Measurements from ENCODE around the gene MAOB. TPM values are rescaled to one million over a fixed set of nuclear protein-coding genes. Genes with fewer than 3 reads are reported as not detected.
A peak's percentile ranks its signal among the peaks of the same experiment; 100 is the strongest.

MAOB gene
- total RNA-seq, 3 donors from 2014 or later: 4.3 to 32.6 (median 6.6) TPM

DNA sequence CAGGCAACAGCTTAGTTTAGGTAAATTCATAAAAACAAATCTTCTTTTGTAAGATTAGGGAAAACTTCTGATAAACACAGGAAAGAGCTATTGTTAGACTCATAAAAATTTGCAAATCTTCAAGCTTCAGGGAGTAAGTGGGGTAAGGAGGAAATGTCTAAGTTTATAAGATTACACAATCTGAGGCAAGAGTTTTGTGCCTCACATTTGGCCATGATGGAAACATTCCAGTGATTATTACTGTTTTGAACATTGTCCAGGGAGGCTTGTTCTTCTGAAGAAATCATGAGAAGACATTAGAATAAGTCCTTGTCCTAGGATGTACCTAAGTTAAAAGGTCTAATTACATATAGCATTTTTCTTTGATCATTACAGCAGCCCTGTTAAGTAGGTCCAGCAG is 72.8 kb downstream of the MAOB start:
- DNase-seq (no peak), ATAC-seq (no peak)
- TF ChIP-seq, protein P1, sequence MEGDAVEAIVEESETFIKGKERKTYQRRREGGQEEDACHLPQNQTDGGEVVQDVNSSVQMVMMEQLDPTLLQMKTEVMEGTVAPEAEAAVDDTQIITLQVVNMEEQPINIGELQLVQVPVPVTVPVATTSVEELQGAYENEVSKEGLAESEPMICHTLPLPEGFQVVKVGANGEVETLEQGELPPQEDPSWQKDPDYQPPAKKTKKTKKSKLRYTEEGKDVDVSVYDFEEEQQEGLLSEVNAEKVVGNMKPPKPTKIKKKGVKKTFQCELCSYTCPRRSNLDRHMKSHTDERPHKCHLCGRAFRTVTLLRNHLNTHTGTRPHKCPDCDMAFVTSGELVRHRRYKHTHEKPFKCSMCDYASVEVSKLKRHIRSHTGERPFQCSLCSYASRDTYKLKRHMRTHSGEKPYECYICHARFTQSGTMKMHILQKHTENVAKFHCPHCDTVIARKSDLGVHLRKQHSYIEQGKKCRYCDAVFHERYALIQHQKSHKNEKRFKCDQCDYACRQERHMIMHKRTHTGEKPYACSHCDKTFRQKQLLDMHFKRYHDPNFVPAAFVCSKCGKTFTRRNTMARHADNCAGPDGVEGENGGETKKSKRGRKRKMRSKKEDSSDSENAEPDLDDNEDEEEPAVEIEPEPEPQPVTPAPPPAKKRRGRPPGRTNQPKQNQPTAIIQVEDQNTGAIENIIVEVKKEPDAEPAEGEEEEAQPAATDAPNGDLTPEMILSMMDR (IDR thresholded peaks at IDR 0.05): no peak
- H3K4me3 ChIP-seq: no peak overlapping the region
- H3K36me3 ChIP-seq (ENCODE audit: low read depth): no peaks in the 10 kb centered on the region
- intact Hi-C loops (cut with DNase I, micrococcal nuclease): no loop called here
- H3K4me1 ChIP-seq (ENCODE audit: low read depth): no peaks in the 10 kb centered on the region
- no peaks in the 10 kb centered on the region for H3K9me3 ChIP-seq

DNA sequence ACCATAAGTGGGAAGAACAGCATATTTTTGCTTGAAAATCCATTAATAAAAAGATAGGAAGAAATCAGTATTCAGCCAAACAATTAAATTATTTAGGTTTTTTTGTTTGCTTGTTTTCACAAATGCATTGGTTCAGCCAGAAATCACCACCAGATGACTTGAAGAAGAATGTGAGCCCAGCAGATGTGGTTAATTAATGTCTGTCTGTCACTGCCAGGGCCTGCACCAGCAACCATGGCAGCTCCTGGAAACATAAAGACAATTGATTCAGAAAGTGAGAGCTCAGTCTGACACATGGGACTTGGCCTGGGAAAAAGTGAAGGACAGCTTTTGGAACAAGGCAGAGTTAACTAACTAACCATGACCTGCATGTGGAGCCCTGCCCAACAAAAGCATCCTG is 74.0 kb downstream of the MAOB start:
- no peaks in the 10 kb centered on the region for H3K4me1 ChIP-seq (ENCODE audit: low read depth)
- H3K4me3 ChIP-seq: no peak overlapping the region
- TF ChIP-seq, protein P1 (IDR thresholded peaks at IDR 0.05): no peak
- DNase-seq: no peak
- H3K36me3 ChIP-seq (ENCODE audit: low read depth): no peaks in the 10 kb centered on the region
- intact Hi-C loops (cut with DNase I, micrococcal nuclease): no loop called here
- H3K9me3 ChIP-seq: no peaks in the 10 kb centered on the region
- no peak for ATAC-seq

DNA sequence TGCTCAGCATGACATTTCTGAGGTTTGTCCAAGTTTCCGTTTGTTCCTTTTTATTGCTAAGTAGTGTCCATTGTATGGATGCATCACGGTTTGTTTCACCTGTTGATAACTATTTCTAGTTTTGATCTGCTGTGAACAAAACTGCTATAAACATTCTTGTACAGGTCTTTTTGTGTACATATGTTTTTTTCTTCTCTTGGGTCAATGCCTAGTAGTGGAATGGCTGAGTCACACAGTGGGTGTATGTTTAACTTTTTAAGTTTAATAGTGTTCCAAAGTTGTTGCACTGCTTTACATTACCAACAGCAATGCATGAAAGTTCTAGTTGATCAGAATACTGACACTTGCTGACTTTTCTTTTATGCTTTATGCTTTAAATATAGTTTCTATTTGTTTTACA is 76.7 kb downstream of the MAOB start:
- no peaks in the 10 kb centered on the region for H3K36me3 ChIP-seq (ENCODE audit: low read depth)
- peak in 1 of 3 donors; percentile 14 for DNase-seq
- TF ChIP-seq, protein P1 (IDR thresholded peaks at IDR 0.05): no peak
- H3K9me3 ChIP-seq: no peaks in the 10 kb centered on the region
- no peak overlapping the region for H3K4me3 ChIP-seq
- intact Hi-C loops (cut with DNase I, micrococcal nuclease): no loop called here
- peak; percentile 86 for ATAC-seq
- H3K4me1 ChIP-seq (ENCODE audit: low read depth): no peaks in the 10 kb centered on the region

DNA sequence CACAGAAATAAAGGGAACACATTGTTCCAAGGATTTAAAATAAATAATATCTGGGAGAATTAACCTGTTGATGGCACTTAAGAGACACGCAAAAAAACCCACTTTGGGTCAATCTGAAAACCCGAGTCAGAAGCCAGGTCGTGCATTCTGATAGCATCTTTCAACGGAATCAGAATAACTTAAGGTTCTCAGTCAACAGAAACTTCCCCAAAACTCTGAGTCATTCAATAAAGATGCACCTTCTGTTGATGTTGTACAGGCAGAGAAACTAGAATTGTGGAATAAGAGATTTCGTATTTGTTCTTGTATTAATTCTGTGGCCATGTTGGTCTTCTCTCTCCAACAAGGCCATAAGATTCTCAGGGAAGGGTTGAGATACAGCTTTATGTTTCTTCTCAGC is 78.2 kb downstream of the MAOB start:
- H3K9me3 ChIP-seq: no peaks in the 10 kb centered on the region
- no peak for DNase-seq
- H3K4me1 ChIP-seq (ENCODE audit: low read depth): no peaks in the 10 kb centered on the region
- ATAC-seq: no peak
- TF ChIP-seq, protein P1 (IDR thresholded peaks at IDR 0.05): no peak
- no peak overlapping the region for H3K4me3 ChIP-seq
- intact Hi-C loops (cut with DNase I, micrococcal nuclease): no loop called here
- no peaks in the 10 kb centered on the region for H3K36me3 ChIP-seq (ENCODE audit: low read depth)

DNA sequence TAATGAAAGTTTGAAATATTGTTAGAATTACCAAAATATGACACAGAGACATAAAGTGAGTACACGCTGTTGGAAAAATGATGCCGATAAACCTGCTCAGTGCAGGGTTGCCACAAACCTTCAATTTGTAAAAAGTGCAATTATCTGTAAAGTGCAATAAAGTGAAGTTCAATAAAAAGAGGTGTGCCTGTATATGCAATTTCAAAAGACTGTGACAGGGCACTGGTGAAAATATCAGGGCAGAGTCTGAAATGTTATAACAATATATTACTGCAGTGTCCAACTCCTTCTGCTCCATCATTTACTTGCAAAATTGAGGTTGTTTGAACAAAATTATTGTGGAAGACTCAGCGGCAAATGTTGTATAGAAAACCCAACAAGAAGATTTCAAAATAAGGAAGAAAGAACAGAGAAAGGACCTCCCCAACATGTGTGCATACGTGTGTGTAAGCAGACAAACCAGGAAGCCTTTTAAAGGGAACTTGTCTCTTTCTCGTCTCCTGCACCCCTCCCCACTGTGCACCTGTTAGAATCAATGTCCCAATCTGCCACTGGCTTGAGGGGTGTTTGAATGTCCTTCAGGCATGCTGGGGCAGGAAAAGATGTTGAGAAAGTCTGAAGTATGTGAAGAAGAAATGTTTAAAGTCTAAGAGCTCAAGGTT is 96.2 kb downstream of the MAOB start:
- Histone ChIP-seq H3K4me1 (ENCODE audit: low read depth) (no peaks in the 10 kb centered on the region), H3K9me3 (no peaks in the 10 kb centered on the region), H3K36me3 (ENCODE audit: low read depth) (no peaks in the 10 kb centered on the region), H3K4me3 (no peak overlapping the region)
- DNase-seq: peak in 1 of 3 donors; percentile 10
- TF ChIP-seq, protein P1 (IDR thresholded peaks at IDR 0.05): no peak
- intact Hi-C loops (cut with DNase I, micrococcal nuclease): no loop called here
- peak; percentile 81 for ATAC-seq
